Adrenal gland (tissue), 5 donors: ENCODE data around the gene FAM83D.

ENCODE experiments used
- CTCF ChIP-seq, 6 experiments: fragments of 450-650 bp in 4 of 6; fragments of 200-600 bp in 2 of 6; sonication (generic) in 1 of 6; IDR thresholded peaks; 1 replicate in 5 of 6; 2 replicates in 1 of 6; pipeline versions ENCODE4 v1.5.1 to v1.8.0; 2016 to 2021; ENCODE audit warnings: antibody characterized with exemption in 6 of 6, mild to moderate bottlenecking in 2 of 6, moderate library complexity in 1 of 6
- POLR2A ChIP-seq, 2 donors: fragments of 450-650 bp; IDR thresholded peaks; one replicate each; pipeline ENCODE4 v1.6.1; 2017; ENCODE audit warnings: antibody characterized with exemption in 2 of 2, mild to moderate bottlenecking in 2 of 2, moderate library complexity in 1 of 2
- donor health status: DM: no; HTN: no; CAD: no.

DNA sequence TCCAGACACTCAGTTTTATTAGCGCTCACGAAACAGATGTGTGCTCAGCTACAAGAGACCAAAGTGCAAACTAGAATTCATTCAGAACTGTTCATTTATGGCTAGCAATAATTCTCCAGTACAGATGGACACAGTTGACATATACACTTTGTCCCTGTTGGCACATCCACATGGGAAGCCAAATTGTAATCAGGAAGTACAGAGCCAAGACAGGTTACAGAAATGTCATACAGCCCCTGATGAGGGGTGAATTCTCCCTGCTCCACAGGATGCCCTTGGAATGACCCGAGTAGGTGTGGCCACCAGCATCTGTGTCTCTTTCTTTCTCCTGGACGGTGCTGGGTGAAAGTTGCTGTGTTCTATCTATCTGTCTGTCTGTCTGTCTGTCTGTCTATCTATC lies 43.5 kb downstream of the FAM83D start:
- TF ChIP-seq CTCF (IDR thresholded peaks at IDR 0.05): no peak
- TF ChIP-seq POLR2A (IDR thresholded peaks at IDR 0.05): no peak
